ENCODE data around the gene DYRK1A.
A peak's percentile ranks its signal among the peaks of the same experiment; 100 is the strongest.

DYRK1A gene

DNA sequence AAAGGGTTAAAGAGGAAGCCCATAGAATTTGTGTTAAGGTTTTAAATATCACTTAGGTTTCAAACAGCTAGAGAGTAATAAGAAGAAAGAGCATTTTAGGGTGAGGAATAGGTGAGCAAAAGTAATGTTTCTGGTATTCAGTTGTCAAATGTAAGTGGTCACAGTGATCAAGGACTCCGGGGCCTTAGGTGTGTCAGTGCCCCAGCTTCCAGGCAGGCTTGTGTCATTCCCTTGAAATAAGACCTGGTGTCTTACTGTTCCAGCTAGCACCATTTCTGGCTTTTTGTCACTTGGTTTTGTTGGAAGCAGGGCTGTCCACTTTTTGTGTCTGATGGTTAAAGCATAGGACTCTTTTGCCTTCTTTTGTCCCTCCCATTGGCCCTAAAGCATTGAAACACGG, 69.6 kb downstream of the DYRK1A start:
- Histone ChIP-seq H3K9me3 (ENCODE audit: severe bottlenecking) (no peaks in the 10 kb centered on the region), H3K4me1 (ENCODE audit: insufficient read depth, poor library complexity, severe bottlenecking) (peaks cover 3% of the 10 kb centered on the region), H3K27ac (ENCODE audit: poor library complexity, severe bottlenecking) (no peak overlapping the region), H3K4me3 (ENCODE audit: severe bottlenecking) (no peak overlapping the region), H3K27me3 (ENCODE audit: insufficient read depth, poor library complexity, severe bottlenecking) (no peaks in the 10 kb centered on the region), H3K36me3 (ENCODE audit: low read depth) (peaks cover 11% of the 10 kb centered on the region; the same call in 1 of the 2 replicates)
- no peak for ATAC-seq (ENCODE audit: low read depth)
- TF ChIP-seq, protein P1, sequence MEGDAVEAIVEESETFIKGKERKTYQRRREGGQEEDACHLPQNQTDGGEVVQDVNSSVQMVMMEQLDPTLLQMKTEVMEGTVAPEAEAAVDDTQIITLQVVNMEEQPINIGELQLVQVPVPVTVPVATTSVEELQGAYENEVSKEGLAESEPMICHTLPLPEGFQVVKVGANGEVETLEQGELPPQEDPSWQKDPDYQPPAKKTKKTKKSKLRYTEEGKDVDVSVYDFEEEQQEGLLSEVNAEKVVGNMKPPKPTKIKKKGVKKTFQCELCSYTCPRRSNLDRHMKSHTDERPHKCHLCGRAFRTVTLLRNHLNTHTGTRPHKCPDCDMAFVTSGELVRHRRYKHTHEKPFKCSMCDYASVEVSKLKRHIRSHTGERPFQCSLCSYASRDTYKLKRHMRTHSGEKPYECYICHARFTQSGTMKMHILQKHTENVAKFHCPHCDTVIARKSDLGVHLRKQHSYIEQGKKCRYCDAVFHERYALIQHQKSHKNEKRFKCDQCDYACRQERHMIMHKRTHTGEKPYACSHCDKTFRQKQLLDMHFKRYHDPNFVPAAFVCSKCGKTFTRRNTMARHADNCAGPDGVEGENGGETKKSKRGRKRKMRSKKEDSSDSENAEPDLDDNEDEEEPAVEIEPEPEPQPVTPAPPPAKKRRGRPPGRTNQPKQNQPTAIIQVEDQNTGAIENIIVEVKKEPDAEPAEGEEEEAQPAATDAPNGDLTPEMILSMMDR (IDR thresholded peaks at IDR 0.05; ENCODE audit: poor library complexity, severe bottlenecking), result no peak
- no peak for DNase-seq (ENCODE audit: low spot score)

DNA sequence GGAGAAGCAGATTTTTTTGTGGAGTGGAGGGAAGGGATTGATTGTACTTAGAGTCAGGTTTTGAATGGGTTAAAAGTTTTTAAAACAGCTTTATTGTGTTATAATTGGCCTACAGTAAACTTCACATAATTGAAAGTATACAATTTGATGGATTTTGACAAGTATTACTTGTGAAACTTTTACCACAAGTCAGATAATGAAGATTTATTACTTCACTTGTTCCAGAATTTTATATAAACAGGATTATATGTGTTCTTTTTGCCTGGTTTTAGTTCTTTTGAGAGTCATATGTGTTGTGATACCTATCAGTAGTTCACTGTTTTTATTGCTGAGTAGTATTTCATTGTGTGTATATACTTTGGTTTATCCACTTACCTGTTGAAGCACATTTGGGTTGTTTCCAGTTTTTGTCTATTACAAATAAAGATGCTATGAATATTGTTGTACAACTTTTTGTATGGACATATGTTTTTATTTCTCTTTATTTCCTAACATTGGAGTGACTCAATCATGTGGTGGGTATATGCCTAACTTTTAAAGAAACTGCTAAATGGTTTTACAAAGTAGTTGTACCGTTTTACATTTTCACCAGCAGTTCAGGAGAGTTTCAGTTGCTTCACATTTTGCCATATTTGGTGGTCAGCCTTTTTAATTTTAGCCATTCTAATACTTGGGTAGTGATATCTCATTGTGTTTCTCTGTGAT, 71.0 kb downstream of the DYRK1A start:
- ATAC-seq (ENCODE audit: low read depth) (no peak), DNase-seq (ENCODE audit: low spot score) (no peak)
- no peaks in the 10 kb centered on the region for H3K27me3 ChIP-seq (ENCODE audit: insufficient read depth, poor library complexity, severe bottlenecking)
- H3K4me1 ChIP-seq (ENCODE audit: insufficient read depth, poor library complexity, severe bottlenecking), result peaks cover 3% of the 10 kb centered on the region
- TF ChIP-seq, protein P1 (IDR thresholded peaks at IDR 0.05; ENCODE audit: poor library complexity, severe bottlenecking), result no peak
- H3K27ac ChIP-seq (ENCODE audit: poor library complexity, severe bottlenecking), result no peak overlapping the region
- H3K9me3 ChIP-seq (ENCODE audit: severe bottlenecking), result no peaks in the 10 kb centered on the region
- H3K4me3 ChIP-seq (ENCODE audit: severe bottlenecking), result no peak overlapping the region
- H3K36me3 ChIP-seq (ENCODE audit: low read depth), result peaks cover 11% of the 10 kb centered on the region; the same call in 1 of the 2 replicates

DNA sequence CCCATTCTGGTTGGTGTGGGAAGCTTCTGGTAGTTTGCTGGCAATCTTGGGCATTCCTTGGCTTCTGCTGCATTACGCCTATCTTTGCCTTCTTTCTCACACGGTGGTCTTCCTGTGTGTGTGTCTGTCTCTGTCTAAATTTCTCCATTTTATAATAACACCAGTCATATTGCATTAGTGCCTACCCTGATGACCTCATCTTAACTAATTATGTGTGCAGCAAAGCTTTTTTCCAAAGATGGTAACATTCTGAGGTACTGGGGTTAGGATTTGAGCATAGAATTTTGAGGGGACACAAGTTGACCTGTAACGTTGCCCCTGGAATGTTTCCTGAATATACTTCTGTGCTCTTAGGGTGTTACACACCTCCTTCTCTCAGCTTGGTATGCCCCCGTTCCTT, 77.1 kb downstream of the DYRK1A start:
- Histone ChIP-seq H3K4me1 (ENCODE audit: insufficient read depth, poor library complexity, severe bottlenecking) (no peaks in the 10 kb centered on the region), H3K27ac (ENCODE audit: poor library complexity, severe bottlenecking) (no peak overlapping the region), H3K9me3 (ENCODE audit: severe bottlenecking) (no peaks in the 10 kb centered on the region), H3K27me3 (ENCODE audit: insufficient read depth, poor library complexity, severe bottlenecking) (no peaks in the 10 kb centered on the region), H3K4me3 (ENCODE audit: severe bottlenecking) (no peak overlapping the region), H3K36me3 (ENCODE audit: low read depth) (0 out of 2 replicates have a peak, but pooled peaks cover 8% of the 10 kb centered on the region)
- no peak for DNase-seq (ENCODE audit: low spot score)
- ATAC-seq (ENCODE audit: low read depth), result no peak
- TF ChIP-seq, protein P1 (IDR thresholded peaks at IDR 0.05; ENCODE audit: poor library complexity, severe bottlenecking), result no peak

DNA sequence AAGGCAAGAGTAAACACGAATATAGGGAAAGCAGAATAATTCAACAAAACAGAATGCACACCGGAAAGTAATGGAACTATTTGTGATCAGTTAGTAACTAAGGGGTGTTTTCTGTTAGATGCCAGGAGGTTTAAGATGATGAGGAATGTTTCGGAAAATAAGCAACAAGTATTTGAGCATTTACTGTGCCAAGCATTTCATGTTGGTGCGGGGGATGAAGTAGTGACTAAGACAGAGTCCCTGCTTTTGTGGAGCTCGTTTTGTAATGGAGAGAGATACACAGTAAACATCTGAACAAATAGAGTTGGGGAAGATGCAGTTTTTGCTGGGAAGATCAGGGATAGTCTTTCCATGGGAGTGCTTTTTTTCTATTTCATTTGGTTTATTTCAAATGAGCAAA, 78.7 kb downstream of the DYRK1A start:
- H3K4me3 ChIP-seq (ENCODE audit: severe bottlenecking), result no peak overlapping the region
- peaks cover 9% of the 10 kb centered on the region for H3K4me1 ChIP-seq (ENCODE audit: insufficient read depth, poor library complexity, severe bottlenecking)
- no peak for DNase-seq (ENCODE audit: low spot score)
- no peaks in the 10 kb centered on the region for H3K27me3 ChIP-seq (ENCODE audit: insufficient read depth, poor library complexity, severe bottlenecking)
- ATAC-seq (ENCODE audit: low read depth), result 0 out of 3 replicates have a peak, but pooled peaks have one; percentile 20
- H3K9me3 ChIP-seq (ENCODE audit: severe bottlenecking), result no peaks in the 10 kb centered on the region
- H3K27ac ChIP-seq (ENCODE audit: poor library complexity, severe bottlenecking), result no peak overlapping the region
- TF ChIP-seq, protein P1 (IDR thresholded peaks at IDR 0.05; ENCODE audit: poor library complexity, severe bottlenecking), result no peak
- peaks cover 19% of the 10 kb centered on the region for H3K36me3 ChIP-seq (ENCODE audit: low read depth)

DNA sequence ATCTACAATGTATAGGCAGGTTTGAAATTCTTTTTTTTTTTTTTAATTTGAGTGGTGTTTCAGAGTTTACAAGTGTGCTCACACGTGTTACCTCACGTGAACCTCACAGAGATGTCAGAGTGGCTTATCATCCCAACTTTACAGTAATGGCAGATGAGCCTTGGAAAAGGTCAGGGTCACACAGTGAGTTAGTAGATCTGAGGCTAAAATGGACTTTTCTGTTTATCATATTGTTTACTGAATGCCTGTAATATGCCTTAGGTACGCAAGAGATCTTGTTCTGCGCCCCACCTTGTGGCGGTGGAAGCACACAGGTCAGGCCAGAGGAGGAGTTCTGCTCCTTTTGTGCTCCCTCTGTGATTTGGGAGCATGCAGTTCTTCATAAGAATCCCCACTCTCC, 80.0 kb downstream of the DYRK1A start:
- no peak for DNase-seq (ENCODE audit: low spot score)
- TF ChIP-seq, protein P1 (IDR thresholded peaks at IDR 0.05; ENCODE audit: poor library complexity, severe bottlenecking), result no peak
- Histone ChIP-seq H3K36me3 (ENCODE audit: low read depth) (peaks cover 21% of the 10 kb centered on the region), H3K4me3 (ENCODE audit: severe bottlenecking) (no peak overlapping the region), H3K27me3 (ENCODE audit: insufficient read depth, poor library complexity, severe bottlenecking) (no peaks in the 10 kb centered on the region), H3K27ac (ENCODE audit: poor library complexity, severe bottlenecking) (no peak overlapping the region), H3K4me1 (ENCODE audit: insufficient read depth, poor library complexity, severe bottlenecking) (peaks cover 16% of the 10 kb centered on the region), H3K9me3 (ENCODE audit: severe bottlenecking) (no peaks in the 10 kb centered on the region)
- no peak for ATAC-seq (ENCODE audit: low read depth)

All from RWPE2 (cell line).